GM23338 (cell line): Measurements from ENCODE around the gene GNB1. TPM values are rescaled to one million over a fixed set of nuclear protein-coding genes. Genes with fewer than 3 reads are reported as not detected.

Experiments
- ATAC-seq: fragments of 200-7000 bp; cut with Tn5 transposase; 3 replicates; pipeline ENCODE4 v1.9.1; 2020
- DNase-seq: peaks from one replicate; pipeline ENCODE4 v3.0.0-alpha.2; 2015; ENCODE audit warnings: low spot score
- H2AFZ ChIP-seq: fragments of 200-600 bp; sonication (generic); 2 replicates; pipeline ENCODE4 v1.8.0; 2016; ENCODE audit warnings: antibody characterized with exemption, mild to moderate bottlenecking, moderate library complexity
- H3F3A ChIP-seq: fragments of 200-600 bp; sonication (generic); replicated peaks from 2 replicates; pipeline ENCODE4 v1.8.0; 2017; ENCODE audit warnings: antibody characterized with exemption, mixed run types, low read depth
- H3K27ac ChIP-seq: fragments of 200-600 bp; sonication (generic); 2 replicates; pipeline ENCODE4 v1.6.1; 2016; ENCODE audit warnings: low read depth
- H3K27me3 ChIP-seq: fragments of 200-600 bp; sonication (generic); 2 replicates; pipeline ENCODE4 v1.8.0; 2016; ENCODE audit warnings: mild to moderate bottlenecking, mixed run types, moderate library complexity; ENCODE audit not compliant: insufficient read depth
- H3K36me3 ChIP-seq: fragments of 200-600 bp; sonication (generic); 2 replicates; pipeline ENCODE4 v1.8.0; 2016; ENCODE audit warnings: mild to moderate bottlenecking; ENCODE audit not compliant: insufficient read depth
- H3K4me1 ChIP-seq: fragments of 200-600 bp; sonication (generic); 2 replicates; pipeline ENCODE4 v1.8.0; 2016; ENCODE audit warnings: mild to moderate bottlenecking, moderate library complexity; ENCODE audit not compliant: insufficient read depth
- H3K4me2 ChIP-seq: fragments of 200-600 bp; sonication (generic); 2 replicates; pipeline ENCODE4 v1.7.1; 2017; ENCODE audit warnings: mixed run types
- H3K4me3 ChIP-seq: fragments of 200-600 bp; sonication (generic); 2 replicates; pipeline ENCODE4 v1.6.1; 2016; ENCODE audit warnings: mixed run types
- H3K79me2 ChIP-seq: fragments of 200-600 bp; sonication (generic); replicated peaks from 2 replicates; pipeline ENCODE4 v1.8.0; 2017; ENCODE audit warnings: mild to moderate bottlenecking; ENCODE audit not compliant: insufficient read depth
- H3K9me2 ChIP-seq: fragments of 200-600 bp; sonication (generic); 2 replicates; pipeline ENCODE4 v1.8.0; 2017; ENCODE audit not compliant: insufficient read depth
- H4K20me1 ChIP-seq: fragments of 200-600 bp; sonication (generic); replicated peaks from 2 replicates; pipeline ENCODE4 v1.8.0; 2017; ENCODE audit warnings: mild to moderate bottlenecking; ENCODE audit not compliant: insufficient read depth
- H3K27ac Mint-ChIP-seq: 2 replicates; pipeline ENCODE4 v1.8.0; 2020; ENCODE audit warnings: inconsistent platforms, mild to moderate bottlenecking, moderate library complexity, mixed read lengths
- H3K27me3 Mint-ChIP-seq: 3 replicates; pipeline ENCODE4 v1.8.0; 2022; ENCODE audit warnings: low read depth, mild to moderate bottlenecking, moderate library complexity, mixed read lengths, inconsistent platforms; ENCODE audit not compliant: insufficient read depth, poor library complexity
- H3K36me3 Mint-ChIP-seq: 3 replicates; pipeline ENCODE4 v1.8.0; 2021; ENCODE audit warnings: low read depth, mild to moderate bottlenecking, inconsistent platforms, moderate library complexity, mixed read lengths
- H3K4me1 Mint-ChIP-seq: 3 replicates; pipeline ENCODE4 v1.8.0; 2020; ENCODE audit warnings: mild to moderate bottlenecking, inconsistent platforms, mixed read lengths
- H3K4me3 Mint-ChIP-seq: 3 replicates; pipeline ENCODE4 v1.8.0; 2021; ENCODE audit warnings: moderate library complexity, mild to moderate bottlenecking, inconsistent platforms, mixed read lengths
- H3K9me3 Mint-ChIP-seq: 3 replicates; pipeline ENCODE4 v1.8.0; 2020; ENCODE audit warnings: moderate library complexity, mild to moderate bottlenecking, inconsistent platforms, mixed read lengths
- JUNB ChIP-seq: IDR thresholded peaks from one replicate; pipeline ENCODE4 v1.6.1; 2016; ENCODE audit warnings: antibody characterized with exemption; ENCODE audit not compliant: unreplicated experiment
- NANOG ChIP-seq: IDR thresholded peaks from 2 replicates; pipeline ENCODE4 v1.6.1; 2016; ENCODE audit warnings: antibody characterized with exemption, borderline replicate concordance
- POLR2AphosphoS5 ChIP-seq: IDR thresholded peaks from 2 replicates; pipeline ENCODE4 v1.6.1; 2016; ENCODE audit warnings: antibody characterized with exemption, low read depth
- polyA plus RNA-seq: library from polyadenylated mRNA; unstranded; fragments of >200 nt; fragmentation: Nextera tagmentation; extraction: Ambion mirVana; gene quantifications from 2 replicates; pipeline ENCODE4 v1.2.1, GENCODE V29; 2016
- total RNA-seq: library from RNA; depleted of rRNA; stranded (reverse); fragments of >200 nt; shearing (Covaris generic); gene quantifications from 2 replicates; pipeline ENCODE4 v1.2.3, GENCODE V29; 2014
- TF ChIP-seq, protein P1 (sequence below), 2 experiments: fragments of 200-600 bp in 1 of 2; sonication (generic) in 1 of 2; conservative IDR thresholded peaks; 2 replicates each; pipeline versions ENCODE4 v1.5.1 to v1.6.1; 2016 to 2017; ENCODE audit warnings: antibody characterized with exemption in 2 of 2, low read depth in 2 of 2, mild to moderate bottlenecking in 2 of 2, moderate library complexity in 1 of 2
- TF ChIP-seq, protein P2 (sequence below): fragments of 250-450 bp; sonication (Bioruptor Pico); IDR thresholded peaks from 2 replicates; pipeline ENCODE4 v1.5.0; 2020; ENCODE audit warnings: mild to moderate bottlenecking, moderate library complexity
- TF ChIP-seq, protein P3 (sequence below): IDR thresholded peaks from 2 replicates; pipeline ENCODE4 v1.6.1; 2016; ENCODE audit warnings: antibody characterized with exemption
- TF ChIP-seq, protein P4 (sequence below): IDR thresholded peaks from one replicate; pipeline ENCODE4 v1.6.1; 2018; ENCODE audit warnings: antibody characterized with exemption; ENCODE audit not compliant: unreplicated experiment

GNB1 gene
- total and polyA plus RNA-seq, 2 experiments from 2014 or later = 65.4 to 138 TPM

DNA sequence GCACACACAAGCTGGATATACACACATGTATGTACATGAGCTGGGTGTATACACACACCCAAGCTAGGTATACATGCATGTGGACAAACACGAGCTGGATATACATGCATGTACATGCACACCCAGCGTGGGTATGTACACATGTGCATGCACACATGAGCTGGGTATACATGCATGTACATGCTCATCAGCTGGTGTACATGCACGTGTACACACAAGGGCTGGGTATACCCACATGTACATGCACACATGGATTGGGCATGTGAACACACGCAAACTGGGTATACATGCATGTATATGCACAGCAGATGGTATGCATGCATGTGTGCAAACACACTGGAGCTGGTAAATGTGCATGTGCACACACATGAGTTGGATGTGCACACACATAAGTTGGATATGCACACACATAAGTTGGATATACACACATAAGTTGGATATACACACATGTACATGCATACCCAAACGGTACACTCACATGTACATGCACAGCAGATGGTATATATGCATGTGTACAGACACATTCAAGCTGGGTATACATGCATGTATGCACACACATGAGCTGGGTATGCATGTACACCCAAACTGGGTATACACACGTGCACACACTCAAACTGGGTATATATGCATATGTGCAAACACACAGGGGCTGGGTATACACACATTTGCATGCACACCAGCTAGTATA is 7.5 kb upstream of the GNB1 start:
- no peaks in the 10 kb centered on the region for H3K79me2 ChIP-seq
- H3K36me3 Mint-ChIP-seq = no peaks in the 10 kb centered on the region; the same call in 2 of the 3 replicates
- H3K9me2 ChIP-seq = no peaks in the 10 kb centered on the region
- ATAC-seq (no peak), DNase-seq (no peak)
- H3K4me1 ChIP-seq = peaks cover 11% of the 10 kb centered on the region
- H3K27ac ChIP-seq = no peak overlapping the region
- peaks cover 11% of the 10 kb centered on the region for H3K27me3 Mint-ChIP-seq
- no peak overlapping the region for H3K4me2 ChIP-seq
- no peaks in the 10 kb centered on the region for H3K36me3 ChIP-seq
- no peaks in the 10 kb centered on the region; the same call in 2 of the 3 replicates for H3K9me3 Mint-ChIP-seq
- H3K27ac Mint-ChIP-seq = no peak overlapping the region
- TF ChIP-seq POLR2AphosphoS5 = no peak
- TF ChIP-seq JUNB = no peak
- TF ChIP-seq, protein P1, sequence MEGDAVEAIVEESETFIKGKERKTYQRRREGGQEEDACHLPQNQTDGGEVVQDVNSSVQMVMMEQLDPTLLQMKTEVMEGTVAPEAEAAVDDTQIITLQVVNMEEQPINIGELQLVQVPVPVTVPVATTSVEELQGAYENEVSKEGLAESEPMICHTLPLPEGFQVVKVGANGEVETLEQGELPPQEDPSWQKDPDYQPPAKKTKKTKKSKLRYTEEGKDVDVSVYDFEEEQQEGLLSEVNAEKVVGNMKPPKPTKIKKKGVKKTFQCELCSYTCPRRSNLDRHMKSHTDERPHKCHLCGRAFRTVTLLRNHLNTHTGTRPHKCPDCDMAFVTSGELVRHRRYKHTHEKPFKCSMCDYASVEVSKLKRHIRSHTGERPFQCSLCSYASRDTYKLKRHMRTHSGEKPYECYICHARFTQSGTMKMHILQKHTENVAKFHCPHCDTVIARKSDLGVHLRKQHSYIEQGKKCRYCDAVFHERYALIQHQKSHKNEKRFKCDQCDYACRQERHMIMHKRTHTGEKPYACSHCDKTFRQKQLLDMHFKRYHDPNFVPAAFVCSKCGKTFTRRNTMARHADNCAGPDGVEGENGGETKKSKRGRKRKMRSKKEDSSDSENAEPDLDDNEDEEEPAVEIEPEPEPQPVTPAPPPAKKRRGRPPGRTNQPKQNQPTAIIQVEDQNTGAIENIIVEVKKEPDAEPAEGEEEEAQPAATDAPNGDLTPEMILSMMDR (conservative IDR thresholded peaks at IDR 0.05; ENCODE audit: low read depth in 2 of 2) = no peak
- TF ChIP-seq, protein P2, sequence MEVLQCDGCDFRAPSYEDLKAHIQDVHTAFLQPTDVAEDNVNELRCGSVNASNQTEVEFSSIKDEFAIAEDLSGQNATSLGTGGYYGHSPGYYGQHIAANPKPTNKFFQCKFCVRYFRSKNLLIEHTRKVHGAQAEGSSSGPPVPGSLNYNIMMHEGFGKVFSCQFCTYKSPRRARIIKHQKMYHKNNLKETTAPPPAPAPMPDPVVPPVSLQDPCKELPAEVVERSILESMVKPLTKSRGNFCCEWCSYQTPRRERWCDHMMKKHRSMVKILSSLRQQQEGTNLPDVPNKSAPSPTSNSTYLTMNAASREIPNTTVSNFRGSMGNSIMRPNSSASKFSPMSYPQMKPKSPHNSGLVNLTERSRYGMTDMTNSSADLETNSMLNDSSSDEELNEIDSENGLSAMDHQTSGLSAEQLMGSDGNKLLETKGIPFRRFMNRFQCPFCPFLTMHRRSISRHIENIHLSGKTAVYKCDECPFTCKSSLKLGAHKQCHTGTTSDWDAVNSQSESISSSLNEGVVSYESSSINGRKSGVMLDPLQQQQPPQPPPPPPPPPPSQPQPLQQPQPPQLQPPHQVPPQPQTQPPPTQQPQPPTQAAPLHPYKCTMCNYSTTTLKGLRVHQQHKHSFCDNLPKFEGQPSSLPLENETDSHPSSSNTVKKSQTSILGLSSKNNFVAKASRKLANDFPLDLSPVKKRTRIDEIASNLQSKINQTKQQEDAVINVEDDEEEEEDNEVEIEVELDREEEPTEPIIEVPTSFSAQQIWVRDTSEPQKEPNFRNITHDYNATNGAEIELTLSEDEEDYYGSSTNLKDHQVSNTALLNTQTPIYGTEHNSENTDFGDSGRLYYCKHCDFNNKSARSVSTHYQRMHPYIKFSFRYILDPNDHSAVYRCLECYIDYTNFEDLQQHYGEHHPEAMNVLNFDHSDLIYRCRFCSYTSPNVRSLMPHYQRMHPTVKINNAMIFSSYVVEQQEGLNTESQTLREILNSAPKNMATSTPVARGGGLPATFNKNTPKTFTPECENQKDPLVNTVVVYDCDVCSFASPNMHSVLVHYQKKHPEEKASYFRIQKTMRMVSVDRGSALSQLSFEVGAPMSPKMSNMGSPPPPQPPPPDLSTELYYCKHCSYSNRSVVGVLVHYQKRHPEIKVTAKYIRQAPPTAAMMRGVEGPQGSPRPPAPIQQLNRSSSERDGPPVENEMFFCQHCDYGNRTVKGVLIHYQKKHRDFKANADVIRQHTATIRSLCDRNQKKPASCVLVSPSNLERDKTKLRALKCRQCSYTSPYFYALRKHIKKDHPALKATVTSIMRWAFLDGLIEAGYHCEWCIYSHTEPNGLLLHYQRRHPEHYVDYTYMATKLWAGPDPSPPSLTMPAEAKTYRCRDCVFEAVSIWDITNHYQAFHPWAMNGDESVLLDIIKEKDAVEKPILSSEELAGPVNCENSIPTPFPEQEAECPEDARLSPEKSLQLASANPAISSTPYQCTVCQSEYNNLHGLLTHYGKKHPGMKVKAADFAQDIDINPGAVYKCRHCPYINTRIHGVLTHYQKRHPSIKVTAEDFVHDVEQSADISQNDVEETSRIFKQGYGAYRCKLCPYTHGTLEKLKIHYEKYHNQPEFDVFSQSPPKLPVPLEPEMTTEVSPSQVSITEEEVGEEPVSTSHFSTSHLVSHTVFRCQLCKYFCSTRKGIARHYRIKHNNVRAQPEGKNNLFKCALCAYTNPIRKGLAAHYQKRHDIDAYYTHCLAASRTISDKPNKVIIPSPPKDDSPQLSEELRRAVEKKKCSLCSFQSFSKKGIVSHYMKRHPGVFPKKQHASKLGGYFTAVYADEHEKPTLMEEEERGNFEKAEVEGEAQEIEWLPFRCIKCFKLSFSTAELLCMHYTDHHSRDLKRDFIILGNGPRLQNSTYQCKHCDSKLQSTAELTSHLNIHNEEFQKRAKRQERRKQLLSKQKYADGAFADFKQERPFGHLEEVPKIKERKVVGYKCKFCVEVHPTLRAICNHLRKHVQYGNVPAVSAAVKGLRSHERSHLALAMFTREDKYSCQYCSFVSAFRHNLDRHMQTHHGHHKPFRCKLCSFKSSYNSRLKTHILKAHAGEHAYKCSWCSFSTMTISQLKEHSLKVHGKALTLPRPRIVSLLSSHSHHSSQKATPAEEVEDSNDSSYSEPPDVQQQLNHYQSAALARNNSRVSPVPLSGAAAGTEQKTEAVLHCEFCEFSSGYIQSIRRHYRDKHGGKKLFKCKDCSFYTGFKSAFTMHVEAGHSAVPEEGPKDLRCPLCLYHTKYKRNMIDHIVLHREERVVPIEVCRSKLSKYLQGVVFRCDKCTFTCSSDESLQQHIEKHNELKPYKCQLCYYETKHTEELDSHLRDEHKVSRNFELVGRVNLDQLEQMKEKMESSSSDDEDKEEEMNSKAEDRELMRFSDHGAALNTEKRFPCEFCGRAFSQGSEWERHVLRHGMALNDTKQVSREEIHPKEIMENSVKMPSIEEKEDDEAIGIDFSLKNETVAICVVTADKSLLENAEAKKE (CRISPR knock-in tag) = no peak
- TF ChIP-seq, protein P3, sequence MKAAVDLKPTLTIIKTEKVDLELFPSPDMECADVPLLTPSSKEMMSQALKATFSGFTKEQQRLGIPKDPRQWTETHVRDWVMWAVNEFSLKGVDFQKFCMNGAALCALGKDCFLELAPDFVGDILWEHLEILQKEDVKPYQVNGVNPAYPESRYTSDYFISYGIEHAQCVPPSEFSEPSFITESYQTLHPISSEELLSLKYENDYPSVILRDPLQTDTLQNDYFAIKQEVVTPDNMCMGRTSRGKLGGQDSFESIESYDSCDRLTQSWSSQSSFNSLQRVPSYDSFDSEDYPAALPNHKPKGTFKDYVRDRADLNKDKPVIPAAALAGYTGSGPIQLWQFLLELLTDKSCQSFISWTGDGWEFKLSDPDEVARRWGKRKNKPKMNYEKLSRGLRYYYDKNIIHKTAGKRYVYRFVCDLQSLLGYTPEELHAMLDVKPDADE = no peak
- no peak for TF ChIP-seq NANOG
- TF ChIP-seq, protein P4, sequence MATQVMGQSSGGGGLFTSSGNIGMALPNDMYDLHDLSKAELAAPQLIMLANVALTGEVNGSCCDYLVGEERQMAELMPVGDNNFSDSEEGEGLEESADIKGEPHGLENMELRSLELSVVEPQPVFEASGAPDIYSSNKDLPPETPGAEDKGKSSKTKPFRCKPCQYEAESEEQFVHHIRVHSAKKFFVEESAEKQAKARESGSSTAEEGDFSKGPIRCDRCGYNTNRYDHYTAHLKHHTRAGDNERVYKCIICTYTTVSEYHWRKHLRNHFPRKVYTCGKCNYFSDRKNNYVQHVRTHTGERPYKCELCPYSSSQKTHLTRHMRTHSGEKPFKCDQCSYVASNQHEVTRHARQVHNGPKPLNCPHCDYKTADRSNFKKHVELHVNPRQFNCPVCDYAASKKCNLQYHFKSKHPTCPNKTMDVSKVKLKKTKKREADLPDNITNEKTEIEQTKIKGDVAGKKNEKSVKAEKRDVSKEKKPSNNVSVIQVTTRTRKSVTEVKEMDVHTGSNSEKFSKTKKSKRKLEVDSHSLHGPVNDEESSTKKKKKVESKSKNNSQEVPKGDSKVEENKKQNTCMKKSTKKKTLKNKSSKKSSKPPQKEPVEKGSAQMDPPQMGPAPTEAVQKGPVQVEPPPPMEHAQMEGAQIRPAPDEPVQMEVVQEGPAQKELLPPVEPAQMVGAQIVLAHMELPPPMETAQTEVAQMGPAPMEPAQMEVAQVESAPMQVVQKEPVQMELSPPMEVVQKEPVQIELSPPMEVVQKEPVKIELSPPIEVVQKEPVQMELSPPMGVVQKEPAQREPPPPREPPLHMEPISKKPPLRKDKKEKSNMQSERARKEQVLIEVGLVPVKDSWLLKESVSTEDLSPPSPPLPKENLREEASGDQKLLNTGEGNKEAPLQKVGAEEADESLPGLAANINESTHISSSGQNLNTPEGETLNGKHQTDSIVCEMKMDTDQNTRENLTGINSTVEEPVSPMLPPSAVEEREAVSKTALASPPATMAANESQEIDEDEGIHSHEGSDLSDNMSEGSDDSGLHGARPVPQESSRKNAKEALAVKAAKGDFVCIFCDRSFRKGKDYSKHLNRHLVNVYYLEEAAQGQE = no peak
- H3K4me3 ChIP-seq = no peak overlapping the region
- H3K4me1 Mint-ChIP-seq = peaks cover 27% of the 10 kb centered on the region
- H4K20me1 ChIP-seq = no peaks in the 10 kb centered on the region
- H3K4me3 Mint-ChIP-seq = no peak overlapping the region
- no peak overlapping the region for H2AFZ ChIP-seq
- no peaks in the 10 kb centered on the region for H3K27me3 ChIP-seq
- peaks cover 9% of the 10 kb centered on the region for H3F3A ChIP-seq
